ENCODE results near the gene SPTBN1.
A peak's percentile ranks its signal among the peaks of the same experiment; 100 is the strongest.

Gene SPTBN1

GRCh38 chr2:54634021-54634420 is 177.9 kb downstream of the SPTBN1 start:
- no peak overlapping the region for H3K4me3 Mint-ChIP-seq
- H3K9me3 Mint-ChIP-seq = no peaks in the 10 kb centered on the region
- H3K27me3 Mint-ChIP-seq (ENCODE audit: low read depth, poor library complexity) = no peaks in the 10 kb centered on the region
- no peak for DNase-seq
- H3K27ac Mint-ChIP-seq = peak overlapping the region; percentile 96
- H3K4me1 Mint-ChIP-seq = peaks cover 30% of the 10 kb centered on the region
- TF ChIP-seq, protein P1, sequence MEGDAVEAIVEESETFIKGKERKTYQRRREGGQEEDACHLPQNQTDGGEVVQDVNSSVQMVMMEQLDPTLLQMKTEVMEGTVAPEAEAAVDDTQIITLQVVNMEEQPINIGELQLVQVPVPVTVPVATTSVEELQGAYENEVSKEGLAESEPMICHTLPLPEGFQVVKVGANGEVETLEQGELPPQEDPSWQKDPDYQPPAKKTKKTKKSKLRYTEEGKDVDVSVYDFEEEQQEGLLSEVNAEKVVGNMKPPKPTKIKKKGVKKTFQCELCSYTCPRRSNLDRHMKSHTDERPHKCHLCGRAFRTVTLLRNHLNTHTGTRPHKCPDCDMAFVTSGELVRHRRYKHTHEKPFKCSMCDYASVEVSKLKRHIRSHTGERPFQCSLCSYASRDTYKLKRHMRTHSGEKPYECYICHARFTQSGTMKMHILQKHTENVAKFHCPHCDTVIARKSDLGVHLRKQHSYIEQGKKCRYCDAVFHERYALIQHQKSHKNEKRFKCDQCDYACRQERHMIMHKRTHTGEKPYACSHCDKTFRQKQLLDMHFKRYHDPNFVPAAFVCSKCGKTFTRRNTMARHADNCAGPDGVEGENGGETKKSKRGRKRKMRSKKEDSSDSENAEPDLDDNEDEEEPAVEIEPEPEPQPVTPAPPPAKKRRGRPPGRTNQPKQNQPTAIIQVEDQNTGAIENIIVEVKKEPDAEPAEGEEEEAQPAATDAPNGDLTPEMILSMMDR (IDR thresholded peaks at IDR 0.05) = no peak
- peaks cover 60% of the 10 kb centered on the region for H3K36me3 Mint-ChIP-seq (ENCODE audit: low read depth)

GRCh38 chr2:54634564-54635511 is 178.7 kb downstream of the SPTBN1 start:
- H3K27me3 Mint-ChIP-seq (ENCODE audit: low read depth, poor library complexity) = no peaks in the 10 kb centered on the region
- peaks cover 38% of the 10 kb centered on the region for H3K4me1 Mint-ChIP-seq
- TF ChIP-seq, protein P1 (IDR thresholded peaks at IDR 0.05) = no peak
- peak; percentile 12 for DNase-seq
- peaks cover 60% of the 10 kb centered on the region for H3K36me3 Mint-ChIP-seq (ENCODE audit: low read depth)
- H3K4me3 Mint-ChIP-seq = no peak overlapping the region
- no peaks in the 10 kb centered on the region for H3K9me3 Mint-ChIP-seq
- peak overlapping the region; percentile 96 for H3K27ac Mint-ChIP-seq

- no peaks in the 10 kb centered on the region for H3K9me3 Mint-ChIP-seq
- TF ChIP-seq, protein P1 (IDR thresholded peaks at IDR 0.05) = no peak
- H3K36me3 Mint-ChIP-seq (ENCODE audit: low read depth) = peaks cover 56% of the 10 kb centered on the region
- H3K4me3 Mint-ChIP-seq = no peak overlapping the region
- peak overlapping the region; percentile 96 for H3K27ac Mint-ChIP-seq
- no peak for DNase-seq
- H3K4me1 Mint-ChIP-seq = peaks cover 40% of the 10 kb centered on the region
- H3K27me3 Mint-ChIP-seq (ENCODE audit: low read depth, poor library complexity) = no peaks in the 10 kb centered on the region
Observed at GRCh38 chr2:54635554-54636152, 179.5 kb downstream of the SPTBN1 start.

GRCh38 chr2:54636415-54637139 is 180.4 kb downstream of the SPTBN1 start:
- Mint-ChIP-seq H3K27me3 (ENCODE audit: low read depth, poor library complexity) (no peaks in the 10 kb centered on the region), H3K27ac (no peak overlapping the region), H3K4me1 (peaks cover 40% of the 10 kb centered on the region), H3K36me3 (ENCODE audit: low read depth) (peaks cover 55% of the 10 kb centered on the region), H3K9me3 (no peaks in the 10 kb centered on the region), H3K4me3 (no peak overlapping the region)
- no peak for DNase-seq
- TF ChIP-seq, protein P1 (IDR thresholded peaks at IDR 0.05) = no peak

DNA sequence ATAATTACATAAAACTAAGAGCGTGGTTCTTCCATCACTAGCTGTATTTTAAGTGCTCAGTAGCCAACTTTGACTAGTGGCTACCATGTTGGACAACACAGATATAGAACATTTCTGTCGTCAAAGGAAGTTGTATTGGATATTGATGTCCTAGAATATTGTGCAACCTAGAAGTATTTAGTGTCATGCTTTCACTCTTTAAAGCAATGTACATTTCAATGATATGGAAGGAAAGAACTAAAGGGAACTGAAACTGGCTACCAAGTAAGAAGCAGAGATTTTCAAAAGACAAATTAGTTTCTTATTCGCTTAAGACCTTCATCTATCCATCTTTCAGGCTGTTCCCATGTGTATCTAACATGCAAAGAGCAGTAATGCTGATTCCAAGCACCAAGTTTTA is 182.0 kb downstream of the SPTBN1 start:
- TF ChIP-seq, protein P1 (IDR thresholded peaks at IDR 0.05) = no peak
- Mint-ChIP-seq H3K4me1 (peaks cover 36% of the 10 kb centered on the region), H3K9me3 (no peaks in the 10 kb centered on the region), H3K27ac (no peak overlapping the region), H3K36me3 (ENCODE audit: low read depth) (peaks cover 54% of the 10 kb centered on the region), H3K4me3 (no peak overlapping the region), H3K27me3 (ENCODE audit: low read depth, poor library complexity) (no peaks in the 10 kb centered on the region)
- DNase-seq = no peak

Measured in nephron progenitor cell (in vitro differentiated cells).